ENCODE data around the gene RABL3.

DNA sequence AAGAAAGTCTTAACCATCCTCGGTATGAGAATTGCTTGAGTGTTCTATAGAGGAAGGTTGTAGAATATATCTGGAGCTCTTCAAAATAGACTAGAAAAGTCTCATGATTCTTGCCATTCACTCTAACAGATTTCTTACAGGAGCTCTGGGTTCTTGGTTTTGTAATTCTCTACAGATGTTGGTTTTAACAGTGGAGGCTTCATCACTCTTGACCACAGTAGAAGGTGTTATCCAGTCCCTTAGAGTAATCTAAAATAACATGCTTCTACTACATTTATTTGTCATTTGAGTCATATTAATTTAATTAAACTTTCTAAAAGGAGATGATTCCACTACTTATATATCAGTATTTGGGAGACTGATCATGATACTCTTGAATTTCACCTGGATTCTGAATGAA, 9.9 kb upstream of the RABL3 start:
- TF ChIP-seq POLR2AphosphoS5 (IDR thresholded peaks at IDR 0.05; ENCODE audit: low read depth) = no peak
- TF ChIP-seq, protein P1, sequence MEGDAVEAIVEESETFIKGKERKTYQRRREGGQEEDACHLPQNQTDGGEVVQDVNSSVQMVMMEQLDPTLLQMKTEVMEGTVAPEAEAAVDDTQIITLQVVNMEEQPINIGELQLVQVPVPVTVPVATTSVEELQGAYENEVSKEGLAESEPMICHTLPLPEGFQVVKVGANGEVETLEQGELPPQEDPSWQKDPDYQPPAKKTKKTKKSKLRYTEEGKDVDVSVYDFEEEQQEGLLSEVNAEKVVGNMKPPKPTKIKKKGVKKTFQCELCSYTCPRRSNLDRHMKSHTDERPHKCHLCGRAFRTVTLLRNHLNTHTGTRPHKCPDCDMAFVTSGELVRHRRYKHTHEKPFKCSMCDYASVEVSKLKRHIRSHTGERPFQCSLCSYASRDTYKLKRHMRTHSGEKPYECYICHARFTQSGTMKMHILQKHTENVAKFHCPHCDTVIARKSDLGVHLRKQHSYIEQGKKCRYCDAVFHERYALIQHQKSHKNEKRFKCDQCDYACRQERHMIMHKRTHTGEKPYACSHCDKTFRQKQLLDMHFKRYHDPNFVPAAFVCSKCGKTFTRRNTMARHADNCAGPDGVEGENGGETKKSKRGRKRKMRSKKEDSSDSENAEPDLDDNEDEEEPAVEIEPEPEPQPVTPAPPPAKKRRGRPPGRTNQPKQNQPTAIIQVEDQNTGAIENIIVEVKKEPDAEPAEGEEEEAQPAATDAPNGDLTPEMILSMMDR (IDR thresholded peaks at IDR 0.05; ENCODE audit: insufficient read depth, low read length) = no peak

All from HL-60 (cell line).